ENCODE measurements around the gene GTF2H3.

GTF2H3 gene

GRCh38 chr12:123645878-123646277 lies 12.2 kb downstream of the GTF2H3 start:
- DNase-seq, result no peak

- DNase-seq, result no peak
Observed at GRCh38 chr12:123648401-123648800, 14.8 kb downstream of the GTF2H3 start.

- no peak for DNase-seq
Observed at GRCh38 chr12:123654129-123654701, 20.6 kb downstream of the GTF2H3 start.

- DNase-seq, result no peak
Observed at GRCh38 chr12:123655420-123655819, 21.8 kb downstream of the GTF2H3 start.

GRCh38 chr12:123656392-123656791 lies 22.8 kb downstream of the GTF2H3 start:
- no peak for DNase-seq

GRCh38 chr12:123657211-123657610 lies 23.6 kb downstream of the GTF2H3 start:
- no peak for DNase-seq

GRCh38 chr12:123659996-123660727 lies 26.5 kb downstream of the GTF2H3 start:
- DNase-seq, result no peak

- no peak for DNase-seq
Observed at GRCh38 chr12:123667771-123668170, 34.1 kb downstream of the GTF2H3 start.

- DNase-seq, result peak; percentile 93 to 94
Observed at GRCh38 chr12:123670882-123671728, 37.5 kb downstream of the GTF2H3 start, which contains the start of gene TCTN2. Gene TCTN2 (plus strand): TSS chr12:123671113. CDS start chr12:123671241, 128 bp downstream.

GRCh38 chr12:123671876-123672275 lies 38.2 kb downstream of the GTF2H3 start:
- DNase-seq, result no peak

- DNase-seq, result no peak
Observed at GRCh38 chr12:123675436-123675835, 41.8 kb downstream of the GTF2H3 start.

- DNase-seq, result no peak
Observed at GRCh38 chr12:123676616-123677320, 43.1 kb downstream of the GTF2H3 start.

- no peak for DNase-seq
Observed at GRCh38 chr12:123678981-123679380, 45.4 kb downstream of the GTF2H3 start.

GRCh38 chr12:123681605-123682004 lies 48.0 kb downstream of the GTF2H3 start:
- no peak for DNase-seq

- no peak for DNase-seq
Observed at GRCh38 chr12:123683964-123684363, 50.3 kb downstream of the GTF2H3 start.

GRCh38 chr12:123686636-123687190 lies 53.1 kb downstream of the GTF2H3 start:
- DNase-seq, result no peak

- no peak for DNase-seq
Observed at GRCh38 chr12:123690191-123690840, 56.7 kb downstream of the GTF2H3 start.

GRCh38 chr12:123696207-123696606 lies 62.6 kb downstream of the GTF2H3 start:
- no peak for DNase-seq

- DNase-seq, result no peak
Observed at GRCh38 chr12:123696646-123697045, 63.0 kb downstream of the GTF2H3 start.

- no peak for DNase-seq
Observed at GRCh38 chr12:123705935-123706334, 72.3 kb downstream of the GTF2H3 start.

- no peak for DNase-seq
Observed at GRCh38 chr12:123707466-123707865, 73.8 kb downstream of the GTF2H3 start.

Measured in activated CD4-positive, alpha-beta T cell treated with anti-CD3 and anti-CD28 coated beads, Interleukin-2, amount 50 U/mL, for 4 hours (primary cell).